A549 (cell line): ENCODE measurements around the gene ZDHHC18.

Source experiments
- CEBPB ChIP-seq, 2 experiments: fragments of >200 bp in 1 of 2; sonication (Bioruptor Twin) in 1 of 2; formaldehyde crosslinking in 1 of 2; IDR thresholded peaks; 2 replicates each; pipeline ENCODE4 v1.6.1; 2012 to 2016
- EP300 ChIP-seq, 2 experiments: fragments of >200 bp; sonication (Bioruptor Twin); formaldehyde crosslinking; IDR thresholded peaks; 2 replicates in 1 of 2; 3 replicates in 1 of 2; pipeline ENCODE4 v1.6.1; 2016 to 2017
- KDM5A ChIP-seq: fragments of 200-600 bp; sonication (generic); IDR thresholded peaks from 2 replicates; pipeline ENCODE4 v1.6.1; 2016; ENCODE audit warnings: antibody characterized with exemption, mild to moderate bottlenecking
- MAZ ChIP-seq: fragments of 150-350 bp; IDR thresholded peaks from 2 replicates; pipeline ENCODE4 v1.6.1; 2014; ENCODE audit warnings: antibody characterized with exemption, low read depth, low read length, borderline replicate concordance
- MYC ChIP-seq: IDR thresholded peaks from 2 replicates; pipeline ENCODE4 v1.6.1; 2012; ENCODE audit warnings: mild to moderate bottlenecking, inconsistent platforms, low read length, improper control_type of control experiment, borderline replicate concordance
- NR3C1 ChIP-seq: fragments of >200 bp; sonication (Bioruptor Twin); formaldehyde crosslinking; IDR thresholded peaks from 3 replicates; pipeline ENCODE4 v1.6.1; 2017
- POLR2A ChIP-seq: IDR thresholded peaks from 2 replicates; pipeline ENCODE4 v1.6.1; 2012; ENCODE audit warnings: mild to moderate bottlenecking, low read length
- POLR2AphosphoS2 ChIP-seq: conservative IDR thresholded peaks from 2 replicates; pipeline ENCODE4 v1.6.1; 2012; ENCODE audit warnings: low read length, improper control_type of control experiment, inconsistent platforms
- RCOR1 ChIP-seq: fragments of 150-350 bp; IDR thresholded peaks from 2 replicates; pipeline ENCODE4 v1.6.1; 2014; ENCODE audit warnings: antibody characterized with exemption, low read length, low read depth
- RFX5 ChIP-seq: fragments of 450-650 bp; IDR thresholded peaks from 2 replicates; pipeline ENCODE4 v1.7.1; 2014; ENCODE audit warnings: antibody characterized with exemption, mild to moderate bottlenecking, moderate library complexity
- TF ChIP-seq, protein P1 (sequence below): fragments of >200 bp; sonication (Bioruptor Twin); formaldehyde crosslinking; IDR thresholded peaks from 3 replicates; pipeline ENCODE4 v1.5.1; 2016
- TF ChIP-seq, protein P2 (sequence below): IDR thresholded peaks from 2 replicates; pipeline ENCODE4 v1.6.1; 2012
- TF ChIP-seq, protein P3 (sequence below): fragments of 150-350 bp; IDR thresholded peaks from 2 replicates; pipeline ENCODE4 v1.6.1; 2014; ENCODE audit warnings: low read depth, mild to moderate bottlenecking, low read length

DNA sequence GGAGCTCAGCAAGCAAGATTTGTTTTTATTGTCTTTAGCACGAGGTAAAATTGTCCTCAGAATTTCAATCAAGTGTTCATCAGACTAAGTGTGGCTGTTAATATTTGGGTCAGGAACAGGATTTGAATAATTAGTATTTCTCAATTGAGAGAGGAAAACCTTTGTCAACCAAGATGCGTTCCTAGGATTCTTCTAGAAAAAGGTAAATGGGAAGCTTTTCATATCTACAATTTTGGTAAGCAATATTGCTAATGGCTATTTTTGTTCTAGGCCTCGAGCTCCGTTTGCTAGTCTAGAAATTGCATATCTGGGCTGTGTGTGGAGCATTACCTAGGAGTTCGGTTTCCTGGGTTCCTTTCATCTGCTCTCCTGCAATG lies 42.9 kb upstream of the ZDHHC18 start:
- TF ChIP-seq, protein P1, sequence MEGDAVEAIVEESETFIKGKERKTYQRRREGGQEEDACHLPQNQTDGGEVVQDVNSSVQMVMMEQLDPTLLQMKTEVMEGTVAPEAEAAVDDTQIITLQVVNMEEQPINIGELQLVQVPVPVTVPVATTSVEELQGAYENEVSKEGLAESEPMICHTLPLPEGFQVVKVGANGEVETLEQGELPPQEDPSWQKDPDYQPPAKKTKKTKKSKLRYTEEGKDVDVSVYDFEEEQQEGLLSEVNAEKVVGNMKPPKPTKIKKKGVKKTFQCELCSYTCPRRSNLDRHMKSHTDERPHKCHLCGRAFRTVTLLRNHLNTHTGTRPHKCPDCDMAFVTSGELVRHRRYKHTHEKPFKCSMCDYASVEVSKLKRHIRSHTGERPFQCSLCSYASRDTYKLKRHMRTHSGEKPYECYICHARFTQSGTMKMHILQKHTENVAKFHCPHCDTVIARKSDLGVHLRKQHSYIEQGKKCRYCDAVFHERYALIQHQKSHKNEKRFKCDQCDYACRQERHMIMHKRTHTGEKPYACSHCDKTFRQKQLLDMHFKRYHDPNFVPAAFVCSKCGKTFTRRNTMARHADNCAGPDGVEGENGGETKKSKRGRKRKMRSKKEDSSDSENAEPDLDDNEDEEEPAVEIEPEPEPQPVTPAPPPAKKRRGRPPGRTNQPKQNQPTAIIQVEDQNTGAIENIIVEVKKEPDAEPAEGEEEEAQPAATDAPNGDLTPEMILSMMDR: no peak
- TF ChIP-seq MYC (no peak), CEBPB (IDR thresholded peaks at IDR 0.05) (no peak), POLR2AphosphoS2 (no peak), KDM5A (no peak), RFX5 (no peak), MAZ (no peak), EP300 (IDR thresholded peaks at IDR 0.05) (no peak), RCOR1 (no peak), POLR2A (no peak), NR3C1 (no peak)
- TF ChIP-seq, protein P2, sequence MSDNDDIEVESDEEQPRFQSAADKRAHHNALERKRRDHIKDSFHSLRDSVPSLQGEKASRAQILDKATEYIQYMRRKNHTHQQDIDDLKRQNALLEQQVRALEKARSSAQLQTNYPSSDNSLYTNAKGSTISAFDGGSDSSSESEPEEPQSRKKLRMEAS: no peak
- TF ChIP-seq, protein P3, sequence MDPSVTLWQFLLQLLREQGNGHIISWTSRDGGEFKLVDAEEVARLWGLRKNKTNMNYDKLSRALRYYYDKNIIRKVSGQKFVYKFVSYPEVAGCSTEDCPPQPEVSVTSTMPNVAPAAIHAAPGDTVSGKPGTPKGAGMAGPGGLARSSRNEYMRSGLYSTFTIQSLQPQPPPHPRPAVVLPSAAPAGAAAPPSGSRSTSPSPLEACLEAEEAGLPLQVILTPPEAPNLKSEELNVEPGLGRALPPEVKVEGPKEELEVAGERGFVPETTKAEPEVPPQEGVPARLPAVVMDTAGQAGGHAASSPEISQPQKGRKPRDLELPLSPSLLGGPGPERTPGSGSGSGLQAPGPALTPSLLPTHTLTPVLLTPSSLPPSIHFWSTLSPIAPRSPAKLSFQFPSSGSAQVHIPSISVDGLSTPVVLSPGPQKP: no peak
